HG02759 (cell line): ENCODE measurements around the gene GOLGA6L26.
"Not testable (repeated sequence)": the region's sequence is repeated elsewhere in the genome, so short reads cannot be mapped to it uniquely, and the experiment has no call there.

Experiments
- ATAC-seq: cut with Tn5 transposase; IDR thresholded peaks from one replicate; pipeline ENCODE4 v1.9.1; 2021; ENCODE audit warnings: mild to moderate bottlenecking, moderate library complexity; ENCODE audit not compliant: unreplicated experiment

The GOLGA6L26 gene, protein sequence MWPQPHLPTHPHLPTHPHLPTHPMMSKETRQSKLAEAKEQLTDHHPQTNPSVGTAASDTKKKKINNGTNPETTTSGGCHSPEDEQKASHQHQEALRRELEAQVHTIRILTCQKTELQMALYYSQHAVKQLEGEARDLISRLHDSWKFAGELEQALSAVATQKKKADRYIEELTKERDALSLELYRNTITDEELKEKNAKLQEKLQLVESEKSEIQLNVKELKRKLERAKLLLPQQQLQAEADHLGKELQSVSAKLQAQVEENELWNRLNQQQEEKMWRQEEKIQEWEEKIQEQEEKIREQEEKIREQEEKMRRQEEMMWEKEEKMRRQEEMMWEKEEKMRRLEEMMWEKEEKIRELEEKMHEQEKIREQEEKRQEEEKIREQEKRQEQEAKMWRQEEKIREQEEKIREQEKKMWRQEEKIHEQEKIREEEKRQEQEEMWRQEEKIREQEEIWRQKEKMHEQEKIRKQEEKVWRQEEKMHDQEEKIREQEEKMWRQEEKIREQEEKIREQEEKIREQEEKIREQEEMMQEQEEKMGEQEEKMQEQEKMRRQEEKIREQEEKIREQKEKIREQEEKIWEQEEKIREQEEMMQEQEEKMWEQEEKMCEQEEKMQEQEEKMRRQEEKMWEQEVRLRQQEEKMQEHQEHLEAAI

DNA sequence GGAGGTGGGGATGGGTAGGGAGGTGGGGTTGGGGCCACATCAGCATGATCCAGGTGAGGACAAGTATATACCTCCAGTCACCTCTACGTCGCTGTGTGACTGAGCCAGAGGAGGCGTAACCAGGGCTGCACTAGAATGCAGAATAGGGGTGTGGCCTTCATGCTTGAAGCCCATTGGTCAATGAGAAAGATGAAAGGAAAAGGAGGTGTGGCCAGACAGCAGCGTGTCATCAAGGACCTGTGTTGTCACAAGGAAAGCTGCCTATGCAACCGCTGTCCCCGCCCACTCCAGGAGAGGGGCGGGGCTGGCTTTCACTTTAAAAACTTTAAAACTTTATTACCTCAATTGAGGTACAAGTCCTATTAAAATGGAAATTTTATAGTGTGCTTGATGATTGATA, at the start of gene GOLGA6L26:
TSS of gene GOLGA6L26 (minus strand) at position 101 of the 400 bp plus-strand sequence. CDS start at position 40, 61 bp downstream.
- not testable (repeated sequence) for ATAC-seq

DNA sequence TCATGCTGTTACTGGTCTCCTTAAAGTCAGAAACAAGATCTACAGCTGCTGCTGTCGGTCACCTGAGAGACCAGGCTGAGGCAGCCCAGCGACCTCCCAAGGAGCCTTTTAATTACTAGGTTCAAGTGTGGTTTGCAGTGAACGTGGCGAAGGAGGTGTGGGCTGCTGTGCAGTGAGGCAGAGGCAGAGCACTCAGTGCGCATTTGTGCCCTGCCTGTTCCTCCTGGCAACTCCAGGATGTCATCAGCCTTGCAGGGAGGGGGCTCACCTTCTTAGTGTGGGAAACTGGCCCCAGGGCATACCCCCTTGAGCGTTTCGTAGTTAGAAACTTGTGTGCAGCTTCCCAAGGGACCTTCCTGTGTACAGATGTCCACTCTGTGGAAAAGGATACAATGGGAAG, 47.2 kb upstream of the GOLGA6L26 start:
- not testable (repeated sequence) for ATAC-seq

DNA sequence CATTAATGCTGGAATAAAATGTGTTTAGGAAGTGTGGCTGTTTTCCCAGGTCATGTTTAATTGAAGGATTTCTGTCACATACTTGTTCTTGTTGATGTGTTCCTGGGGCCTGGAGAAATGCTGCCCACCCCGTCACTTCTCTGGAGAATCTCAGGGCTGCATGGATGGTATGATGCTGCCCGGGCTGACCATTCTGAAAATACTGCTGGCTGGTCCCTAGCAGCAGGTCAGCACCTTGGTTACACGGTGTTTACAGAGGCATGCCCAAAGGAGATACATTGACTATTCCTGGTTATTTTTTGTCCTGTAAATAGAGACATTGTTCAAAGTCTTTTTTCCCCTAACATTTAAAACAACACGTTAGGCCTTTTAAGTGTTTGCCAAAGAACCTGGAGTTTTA, 46.7 kb upstream of the GOLGA6L26 start:
- not testable (repeated sequence) for ATAC-seq

DNA sequence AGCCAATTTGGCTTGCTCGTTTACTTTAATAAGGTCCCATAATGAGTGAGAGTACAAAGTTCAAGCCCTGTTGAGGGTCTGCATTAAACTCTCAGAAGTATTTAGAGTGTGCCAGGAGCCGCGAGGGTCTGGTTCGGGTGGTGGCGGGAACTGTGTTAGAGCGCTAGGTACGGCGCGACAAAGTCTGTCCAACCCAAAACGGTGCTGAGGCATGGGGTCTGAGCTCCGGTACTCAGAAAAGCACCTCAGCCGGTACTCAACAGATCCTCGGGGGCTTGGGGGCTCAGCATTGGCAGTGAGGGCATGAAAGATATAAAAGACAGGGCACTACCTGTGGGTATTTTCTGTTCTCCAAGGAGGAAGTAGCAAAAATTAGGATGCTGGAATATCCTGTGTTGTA, 45.0 kb upstream of the GOLGA6L26 start:
- not testable (repeated sequence) for ATAC-seq

DNA sequence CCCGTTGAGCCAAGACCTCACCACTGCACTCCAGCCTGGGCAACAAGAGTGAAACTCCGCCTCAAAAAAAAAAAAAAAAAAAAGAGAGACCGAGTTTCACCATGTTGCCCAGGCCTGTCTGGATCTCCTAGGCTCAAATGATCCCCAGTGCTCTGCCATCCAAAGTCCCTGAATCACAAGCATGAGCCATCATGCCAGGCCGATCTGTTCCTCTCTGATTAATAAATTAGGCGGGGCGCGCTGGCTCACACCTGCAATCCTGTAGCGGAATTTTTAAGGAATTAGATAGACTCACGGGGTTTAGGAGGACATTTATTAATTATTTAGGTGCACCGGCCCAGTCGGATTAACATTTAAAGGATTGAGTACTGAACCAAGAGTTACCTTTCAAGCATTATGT, 40.2 kb upstream of the GOLGA6L26 start:
- ATAC-seq = not testable (repeated sequence)

DNA sequence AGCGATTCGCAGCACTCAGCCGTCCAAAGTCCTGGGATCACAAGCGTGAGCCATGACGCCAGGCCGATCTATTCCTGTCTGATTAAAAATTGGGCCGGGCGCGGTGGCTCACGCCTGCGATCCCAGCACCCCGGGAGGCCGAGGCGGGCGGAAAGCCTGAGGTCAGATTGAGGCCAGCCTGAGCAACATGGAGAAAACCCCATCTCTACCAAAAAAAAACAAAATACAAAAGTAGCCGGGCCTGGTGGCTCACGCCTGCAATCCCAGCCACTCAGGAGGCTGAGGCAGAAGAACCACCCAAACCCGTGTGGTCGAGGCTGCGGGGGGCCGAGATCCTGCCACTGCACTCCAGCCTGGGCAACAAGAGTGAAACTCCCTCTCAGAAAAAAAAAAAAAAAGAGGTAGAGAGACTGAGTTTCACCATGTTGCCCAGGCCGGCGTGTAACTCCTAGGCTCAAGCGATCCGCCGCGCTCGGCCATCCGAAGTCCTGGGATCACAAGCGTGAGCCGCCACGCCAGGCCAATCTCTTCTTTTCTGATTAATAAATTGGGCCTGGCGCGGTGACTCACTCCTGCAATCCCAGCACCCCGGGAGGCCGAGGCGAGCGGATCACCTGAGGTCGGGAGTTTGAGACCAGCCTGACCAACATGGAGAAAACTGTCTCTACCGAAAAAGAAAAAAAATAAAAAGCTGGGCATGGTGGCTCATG, 39.0 kb upstream of the GOLGA6L26 start:
- ATAC-seq = not testable (repeated sequence)

DNA sequence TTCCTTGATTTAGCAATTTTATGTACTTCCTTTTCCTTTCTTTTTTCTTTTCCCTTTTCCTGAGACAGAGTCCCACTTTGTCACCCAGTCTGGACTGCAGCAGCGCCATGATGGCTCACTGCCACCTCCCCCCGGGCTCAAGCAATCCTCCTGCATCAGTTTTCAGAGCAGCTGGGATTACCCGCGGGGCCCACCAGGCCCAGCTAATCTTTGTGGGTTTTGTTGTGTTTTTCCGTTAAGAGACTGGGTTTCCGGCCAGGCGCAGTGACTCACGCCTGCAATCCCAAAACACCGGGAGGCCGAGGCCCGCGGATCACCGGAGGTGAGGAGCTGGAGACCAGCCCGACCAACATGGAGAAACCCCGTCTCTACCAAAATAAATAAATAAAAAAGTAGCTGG, 38.3 kb upstream of the GOLGA6L26 start:
- no peak for ATAC-seq

DNA sequence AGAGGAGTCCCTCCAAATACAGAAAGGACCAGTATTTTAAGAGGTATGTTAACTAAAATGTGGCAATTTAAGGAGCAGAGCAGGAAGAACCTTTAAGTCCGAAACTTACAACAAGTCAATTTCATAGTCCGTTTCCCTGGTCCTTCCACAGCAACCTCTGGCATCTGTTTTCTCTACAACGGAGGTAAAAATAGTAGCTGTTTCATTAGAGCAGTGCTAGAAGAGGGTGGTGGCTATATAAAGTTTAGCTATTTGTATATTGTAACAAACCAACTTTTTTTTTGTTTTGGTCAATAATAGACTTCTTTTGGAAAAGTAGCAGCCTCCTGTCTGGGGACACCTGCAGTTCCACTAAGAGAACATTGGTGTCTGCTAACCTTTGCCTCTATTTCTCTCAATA, 37.9 kb upstream of the GOLGA6L26 start:
- ATAC-seq = not testable (repeated sequence)

DNA sequence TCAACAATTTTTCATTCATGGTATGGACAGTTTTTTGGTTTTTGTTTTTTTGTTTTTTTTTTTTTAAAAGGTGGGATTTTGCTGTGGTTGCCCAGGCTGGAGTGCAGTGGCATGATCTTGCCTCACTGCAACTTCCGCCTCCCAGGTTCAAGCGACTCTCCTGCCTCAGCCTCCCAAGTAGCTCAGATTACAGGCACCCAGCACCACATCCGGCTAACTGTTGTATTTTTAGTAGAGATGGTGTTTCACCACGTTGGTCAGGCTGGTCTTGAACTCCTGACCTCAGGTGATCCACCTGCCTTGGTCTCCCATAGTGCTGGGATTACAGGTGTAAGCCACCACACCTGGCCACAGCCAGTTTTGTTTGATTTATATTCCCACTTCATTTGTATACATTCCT, 37.1 kb upstream of the GOLGA6L26 start:
- ATAC-seq = not testable (repeated sequence)

DNA sequence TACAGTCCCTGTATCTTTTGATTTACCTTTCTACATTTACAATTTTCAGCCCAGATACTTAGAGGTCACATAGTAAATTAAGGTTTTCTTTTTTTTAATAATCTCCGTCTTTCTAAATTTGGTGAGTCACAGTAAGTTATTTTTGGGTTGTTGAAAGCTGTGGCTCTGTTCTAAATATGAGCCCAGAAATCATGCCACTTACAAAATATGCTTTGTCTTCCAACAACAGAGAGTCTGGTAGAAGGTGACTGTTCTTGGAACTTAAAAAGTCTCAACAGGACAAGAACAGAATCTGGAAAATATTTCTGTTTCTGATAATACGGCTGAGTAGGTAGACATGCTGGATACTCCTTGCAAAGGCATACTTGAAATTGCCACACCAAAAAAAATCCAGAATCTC, 36.6 kb upstream of the GOLGA6L26 start:
- no peak for ATAC-seq

DNA sequence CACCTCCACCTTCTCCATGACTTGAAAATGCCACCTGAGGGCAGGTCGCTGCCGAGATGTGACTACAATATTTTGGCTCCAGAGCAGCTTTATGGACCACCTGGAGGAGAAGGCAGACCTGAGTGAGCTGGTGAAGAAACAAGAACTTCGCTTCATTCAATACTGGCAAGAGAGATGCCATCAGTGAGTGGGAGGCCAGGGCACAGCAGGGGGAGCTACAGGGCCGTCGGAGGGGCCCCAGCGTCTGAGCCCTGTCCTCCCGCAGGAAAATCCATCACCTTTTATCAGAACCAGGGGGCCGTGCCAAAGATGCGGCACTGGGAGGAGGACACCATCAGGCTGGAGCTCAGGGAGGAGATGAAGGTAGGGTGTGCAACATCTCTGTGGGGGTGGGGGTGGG, 30.3 kb upstream of the GOLGA6L26 start:
- ATAC-seq = not testable (repeated sequence)

DNA sequence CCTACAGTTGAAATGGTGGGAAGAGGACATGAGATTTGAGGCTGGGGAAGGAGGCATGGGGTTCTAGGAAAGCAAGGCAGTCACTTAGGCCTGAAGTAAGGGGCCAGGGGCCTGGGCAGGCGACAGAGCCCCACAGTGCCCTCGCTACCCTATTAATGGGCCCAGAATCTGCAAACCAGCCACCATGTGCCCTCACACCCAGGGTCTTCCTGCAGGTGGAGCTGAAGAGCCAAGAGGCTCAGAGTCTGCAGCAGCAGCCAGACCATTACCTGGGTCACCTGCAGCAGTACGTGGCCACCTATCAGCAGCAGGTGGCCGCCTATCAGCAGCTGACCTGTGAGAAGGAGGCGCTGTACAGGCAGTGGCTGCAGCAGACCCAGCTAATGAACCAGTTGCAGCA, 28.6 kb upstream of the GOLGA6L26 start:
- ATAC-seq = not testable (repeated sequence)

DNA sequence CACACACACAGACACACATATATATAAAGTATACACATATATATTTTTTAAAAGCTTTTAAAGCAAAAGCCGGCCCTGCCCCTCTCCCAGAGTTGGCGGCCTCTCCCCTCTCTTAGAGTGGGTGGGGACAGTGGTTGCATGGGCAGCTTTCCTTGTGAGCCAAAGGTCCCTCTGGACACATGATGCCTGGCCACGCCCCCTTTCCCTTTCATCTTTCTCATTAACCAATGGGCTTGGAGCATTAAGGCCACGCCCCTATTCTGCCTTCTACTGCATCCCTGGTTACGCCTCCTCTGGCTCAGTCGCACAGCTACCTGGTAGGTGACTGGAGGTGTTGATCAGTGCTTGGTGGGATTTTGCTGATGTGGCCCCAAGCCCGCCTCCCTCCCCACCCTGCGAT, 20.5 kb upstream of the GOLGA6L26 start, which contains the start of gene GOLGA8S:
TSS of gene GOLGA8S (plus strand) at position 301 of the 400 bp plus-strand sequence. CDS start at position 363, 62 bp downstream.
- not testable (repeated sequence) for ATAC-seq

DNA sequence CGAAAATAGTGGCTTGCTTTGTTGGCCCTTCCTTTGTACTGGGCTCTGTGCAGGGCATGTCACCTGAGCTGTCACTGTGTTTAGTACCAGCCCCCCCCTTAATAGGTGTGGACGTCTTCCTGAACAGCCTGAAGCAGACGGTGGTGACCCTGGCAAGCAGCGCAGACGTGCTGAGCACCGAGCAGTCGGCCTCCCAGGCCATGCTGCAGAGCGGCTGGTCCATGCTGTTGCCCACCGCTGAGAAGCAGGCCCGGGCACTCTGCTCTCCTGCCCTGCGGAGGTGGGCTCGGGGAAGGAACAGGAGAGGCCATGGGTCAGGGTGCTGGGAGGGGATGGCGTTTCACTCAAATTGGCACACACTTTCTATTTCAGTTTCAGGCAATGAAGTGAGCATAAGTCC, 22.8 kb downstream of the GOLGA6L26 start:
- not testable (repeated sequence) for ATAC-seq

DNA sequence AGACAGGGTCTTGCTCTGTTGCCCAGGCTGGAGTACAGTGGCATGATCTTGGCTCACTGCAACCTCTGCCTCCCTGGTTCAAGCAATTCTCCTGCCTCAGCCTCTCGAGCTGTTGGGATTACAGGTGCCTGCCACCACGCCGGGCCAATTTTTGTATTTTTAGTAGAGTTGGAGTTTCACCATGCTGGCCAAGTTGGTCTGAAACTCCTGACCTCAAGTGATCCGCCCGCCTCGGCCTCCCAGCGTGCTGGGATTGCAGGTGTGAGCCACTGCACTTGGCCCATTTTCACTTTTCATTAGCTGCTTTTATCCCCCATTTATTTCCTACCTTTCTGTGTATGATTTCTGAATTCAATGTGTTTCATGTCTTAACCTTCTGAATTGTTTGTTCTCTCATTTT, 28.1 kb downstream of the GOLGA6L26 start:
- not testable (repeated sequence) for ATAC-seq

DNA sequence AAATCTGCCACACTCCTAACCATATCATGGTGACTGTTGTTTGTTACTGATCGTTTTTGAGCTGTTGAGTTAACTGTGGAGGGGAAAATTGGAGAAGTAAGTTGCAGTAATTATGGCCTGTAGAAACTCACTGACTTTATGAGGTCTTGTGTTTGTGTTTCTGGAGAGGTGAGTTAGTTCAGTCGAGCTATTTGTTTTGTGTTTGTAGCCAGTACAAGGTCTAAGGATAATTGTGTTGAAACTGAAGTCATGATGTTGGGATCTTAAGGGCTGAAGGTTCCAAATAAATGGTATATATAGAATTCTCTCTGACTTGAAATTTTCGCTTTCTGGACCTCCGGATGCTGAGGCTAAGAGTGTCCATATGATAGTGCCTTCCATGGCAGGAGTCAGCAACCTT, 29.2 kb downstream of the GOLGA6L26 start:
- not testable (repeated sequence) for ATAC-seq

DNA sequence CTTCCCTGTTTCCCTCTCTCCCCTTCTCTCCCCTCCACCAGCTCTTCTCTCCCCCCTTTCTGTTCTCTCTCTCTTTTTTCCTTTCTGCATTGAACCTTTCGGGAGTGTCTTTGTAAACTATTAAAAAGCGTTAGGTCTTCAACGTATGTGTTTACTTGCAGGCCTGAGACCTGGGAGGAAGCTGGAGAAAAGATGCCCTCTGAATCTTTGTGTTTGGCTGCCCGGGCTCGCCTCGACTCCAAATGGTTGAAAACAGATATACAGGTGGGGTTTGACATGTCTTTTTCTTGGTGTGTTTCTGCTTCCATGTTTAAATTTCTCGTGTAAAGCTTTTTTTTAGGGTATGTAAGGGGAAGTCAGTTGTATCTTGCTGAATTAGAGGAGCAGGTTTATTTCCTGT, 29.7 kb downstream of the GOLGA6L26 start:
- not testable (repeated sequence) for ATAC-seq

DNA sequence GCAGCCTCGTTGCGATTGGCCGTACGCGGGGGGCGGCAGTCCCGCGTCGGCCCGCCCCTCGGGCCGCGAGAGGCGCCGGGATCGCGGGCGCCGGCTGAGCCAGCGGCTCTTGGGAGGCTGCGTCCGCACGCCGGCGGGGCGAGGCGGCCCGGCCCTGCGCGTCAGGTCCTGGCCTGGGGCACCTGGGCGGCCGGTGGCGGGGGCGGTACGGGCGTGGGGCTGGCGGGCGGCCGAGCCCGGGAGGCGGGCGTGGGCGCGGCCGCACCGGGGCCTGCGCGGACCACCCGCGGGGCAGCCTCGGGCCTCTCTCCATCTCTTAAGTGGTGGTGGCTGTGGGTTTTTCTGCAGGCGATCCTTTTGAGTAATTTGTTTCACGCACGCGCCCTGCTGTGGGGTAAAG, 30.3 kb downstream of the GOLGA6L26 start:
- peak; percentile 9 for ATAC-seq

DNA sequence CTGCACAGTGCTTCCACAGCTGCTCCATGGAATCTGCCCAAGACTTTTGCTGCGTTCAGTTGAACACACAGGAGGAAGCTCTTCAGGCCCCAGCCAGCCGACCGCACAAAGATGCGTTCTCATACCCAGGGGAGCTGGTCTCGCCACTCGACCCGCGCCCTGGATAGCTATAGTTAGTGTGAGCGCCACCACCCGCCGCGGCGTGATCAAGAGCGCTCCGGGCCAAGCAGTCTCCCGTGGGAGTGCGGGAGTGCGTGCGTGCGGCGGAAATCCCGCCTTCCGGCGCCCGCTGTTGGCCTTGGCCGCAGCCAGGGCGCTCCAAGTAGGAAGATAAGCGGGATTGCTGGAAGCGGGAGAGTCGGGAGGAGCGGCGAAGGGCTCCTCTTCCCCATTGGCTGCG, 30.8 kb downstream of the GOLGA6L26 start:
- peak; percentile 54 for ATAC-seq
